Smooth muscle cell (in vitro differentiated cells): ENCODE data around the gene STARD13. TPM values are rescaled to one million over a fixed set of nuclear protein-coding genes. Genes with fewer than 3 reads are reported as not detected.

Experiments used
- DNase-seq: peaks from one replicate; lab custom pipeline; 2025; ENCODE audit not compliant: unreplicated experiment; lab: John Stamatoyannopoulos, UW
- H2AFZ ChIP-seq: fragments of 200-600 bp; sonication (generic); 2 replicates; pipeline ENCODE4 v1.6.0; 2016; ENCODE audit warnings: antibody characterized with exemption, low read depth, mild to moderate bottlenecking
- H3F3A ChIP-seq: fragments of 200-600 bp; sonication (generic); 2 replicates; pipeline ENCODE4 v1.6.0; 2017; ENCODE audit warnings: antibody characterized with exemption, low read depth
- H3K27ac ChIP-seq: fragments of 200-600 bp; sonication (generic); 2 replicates; pipeline ENCODE4 v1.5.1; 2016; ENCODE audit warnings: low read depth, mild to moderate bottlenecking
- H3K27me3 ChIP-seq: fragments of 200-600 bp; sonication (generic); 2 replicates; pipeline ENCODE4 v1.6.1; 2016; ENCODE audit warnings: low read depth, mild to moderate bottlenecking
- H3K36me3 ChIP-seq: fragments of 200-600 bp; sonication (generic); 2 replicates; pipeline ENCODE4 v1.5.1; 2016; ENCODE audit warnings: low read depth
- H3K4me1 ChIP-seq: fragments of 200-600 bp; sonication (generic); 2 replicates; pipeline ENCODE4 v1.5.1; 2016; ENCODE audit warnings: low read depth
- H3K4me2 ChIP-seq: fragments of 200-600 bp; sonication (generic); 2 replicates; pipeline ENCODE4 v1.6.0; 2016; ENCODE audit warnings: mild to moderate bottlenecking
- H3K4me3 ChIP-seq: fragments of 200-600 bp; sonication (generic); 2 replicates; pipeline ENCODE4 v1.5.1; 2016; ENCODE audit warnings: mild to moderate bottlenecking
- H3K79me2 ChIP-seq: fragments of 200-600 bp; sonication (generic); 2 replicates; pipeline ENCODE4 v1.6.0; 2016; ENCODE audit warnings: low read depth, mild to moderate bottlenecking
- H3K9ac ChIP-seq: fragments of 200-600 bp; sonication (generic); 2 replicates; pipeline ENCODE4 v1.6.0; 2016; ENCODE audit warnings: low read depth
- H3K9me3 ChIP-seq: fragments of 200-600 bp; sonication (generic); replicated peaks from 2 replicates; pipeline ENCODE4 v1.5.1; 2016; ENCODE audit warnings: low read depth
- H4K20me1 ChIP-seq: fragments of 200-600 bp; sonication (generic); 2 replicates; pipeline ENCODE4 v1.6.0; 2016; ENCODE audit warnings: low read depth
- WGBS: methylation state at CpG from one replicate; pipeline ENCODE4 v1.1.7; 2016; ENCODE audit warnings: low lambda C conversion rate; 5-methylcytosine and 5-hydroxymethylcytosine counted together
- polyA plus RNA-seq: library from polyadenylated mRNA; unstranded; fragments of >200 nt; fragmentation: Nextera tagmentation; extraction: Ambion mirVana; gene quantifications from 2 replicates; pipeline ENCODE4 v1.2.1, GENCODE V29; 2016
- total RNA-seq: library from RNA; depleted of rRNA; stranded (reverse); fragments of >200 nt; gene quantifications from 2 replicates; pipeline ENCODE4 v1.2.3, GENCODE V29; 2014
- TF ChIP-seq, protein P1 (sequence below): fragments of 200-600 bp; sonication (generic); IDR thresholded peaks from 2 replicates; pipeline ENCODE4 v1.5.1; 2017; ENCODE audit warnings: borderline replicate concordance, mild to moderate bottlenecking, antibody characterized with exemption; ENCODE audit not compliant: insufficient read depth, poor library complexity, severe bottlenecking

Gene STARD13
- total and polyA plus RNA-seq, 2 experiments from 2014 or later, result 12.4 to 18.8 TPM

DNA sequence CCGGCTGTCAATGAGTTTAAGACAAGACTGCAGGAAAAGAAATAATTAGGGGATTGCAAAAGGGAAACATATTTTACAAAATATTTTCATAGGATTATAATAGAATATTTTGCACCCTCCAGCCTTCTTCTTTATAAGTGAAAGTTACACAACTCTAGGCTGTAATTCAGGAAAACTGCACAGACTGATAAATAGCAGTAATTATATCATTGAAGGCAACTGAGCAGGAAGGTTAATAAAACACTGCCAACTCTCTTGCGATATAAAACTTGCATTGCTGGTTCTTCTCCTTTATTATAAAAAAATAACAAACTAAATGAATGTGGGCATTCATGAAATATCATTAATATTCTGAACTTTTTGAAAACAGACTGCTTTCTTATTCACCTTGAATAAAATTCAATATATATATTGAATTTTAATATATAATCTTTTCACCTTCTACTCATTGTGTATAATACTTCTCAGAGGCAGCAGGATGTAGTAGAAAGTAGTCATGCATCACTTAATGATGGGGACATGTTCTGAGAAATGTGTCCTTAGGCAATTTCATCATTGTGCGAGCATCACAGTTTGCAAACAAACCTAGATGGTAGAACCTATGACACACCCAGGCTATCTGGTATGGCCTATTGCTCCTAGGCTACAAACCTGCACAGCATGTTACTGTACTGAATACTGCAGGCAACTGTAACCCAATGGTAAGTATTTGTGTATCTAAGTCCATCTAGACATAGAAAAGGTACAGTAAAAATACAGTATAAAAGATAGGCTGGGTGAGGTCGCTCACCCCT, 24.9 kb upstream of the STARD13 start:
- Histone ChIP-seq H3K4me2 (no peak overlapping the region), H3K4me3 (no peak overlapping the region), H3K9me3 (no peaks in the 10 kb centered on the region), H2AFZ (no peak overlapping the region), H3K36me3 (no peaks in the 10 kb centered on the region), H4K20me1 (no peaks in the 10 kb centered on the region), H3K79me2 (no peaks in the 10 kb centered on the region), H3K4me1 (no peaks in the 10 kb centered on the region), H3K27ac (no peak overlapping the region), H3F3A (no peaks in the 10 kb centered on the region), H3K27me3 (no peaks in the 10 kb centered on the region), H3K9ac (no peak overlapping the region)
- WGBS, result 91% methylated on average over 4 of the region's 4 CpGs
- TF ChIP-seq, protein P1, sequence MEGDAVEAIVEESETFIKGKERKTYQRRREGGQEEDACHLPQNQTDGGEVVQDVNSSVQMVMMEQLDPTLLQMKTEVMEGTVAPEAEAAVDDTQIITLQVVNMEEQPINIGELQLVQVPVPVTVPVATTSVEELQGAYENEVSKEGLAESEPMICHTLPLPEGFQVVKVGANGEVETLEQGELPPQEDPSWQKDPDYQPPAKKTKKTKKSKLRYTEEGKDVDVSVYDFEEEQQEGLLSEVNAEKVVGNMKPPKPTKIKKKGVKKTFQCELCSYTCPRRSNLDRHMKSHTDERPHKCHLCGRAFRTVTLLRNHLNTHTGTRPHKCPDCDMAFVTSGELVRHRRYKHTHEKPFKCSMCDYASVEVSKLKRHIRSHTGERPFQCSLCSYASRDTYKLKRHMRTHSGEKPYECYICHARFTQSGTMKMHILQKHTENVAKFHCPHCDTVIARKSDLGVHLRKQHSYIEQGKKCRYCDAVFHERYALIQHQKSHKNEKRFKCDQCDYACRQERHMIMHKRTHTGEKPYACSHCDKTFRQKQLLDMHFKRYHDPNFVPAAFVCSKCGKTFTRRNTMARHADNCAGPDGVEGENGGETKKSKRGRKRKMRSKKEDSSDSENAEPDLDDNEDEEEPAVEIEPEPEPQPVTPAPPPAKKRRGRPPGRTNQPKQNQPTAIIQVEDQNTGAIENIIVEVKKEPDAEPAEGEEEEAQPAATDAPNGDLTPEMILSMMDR, result no peak
- DNase-seq, result no peak

DNA sequence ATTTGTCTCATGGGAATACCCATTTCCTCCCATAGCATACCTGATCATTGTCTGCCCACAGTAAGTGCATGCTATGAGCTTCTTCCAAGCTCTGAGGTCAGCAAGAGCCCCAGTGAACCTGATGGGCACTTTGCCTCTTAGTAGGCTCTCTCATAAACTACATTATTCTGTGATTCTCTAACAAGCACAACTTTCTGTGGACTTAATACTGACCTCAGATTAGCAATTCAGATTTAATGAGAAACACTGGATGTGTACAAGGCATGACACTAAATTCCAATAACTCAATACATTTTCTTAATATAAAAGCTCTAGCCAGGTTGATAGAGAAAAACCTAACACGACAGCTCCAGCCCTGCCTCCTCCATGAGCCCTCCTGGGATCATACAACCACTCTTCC, 23.3 kb upstream of the STARD13 start:
- Histone ChIP-seq H3K79me2 (no peaks in the 10 kb centered on the region), H3K4me3 (no peak overlapping the region), H4K20me1 (no peaks in the 10 kb centered on the region), H3K9me3 (no peaks in the 10 kb centered on the region), H3K36me3 (no peaks in the 10 kb centered on the region), H3K27ac (no peak overlapping the region), H3K27me3 (no peaks in the 10 kb centered on the region), H3K9ac (no peak overlapping the region), H3K4me2 (no peak overlapping the region), H2AFZ (no peak overlapping the region), H3F3A (no peaks in the 10 kb centered on the region), H3K4me1 (no peaks in the 10 kb centered on the region)
- no peak for DNase-seq
- TF ChIP-seq, protein P1, result no peak
- WGBS, result 94% methylated on average over 1 of the region's 1 CpG

GRCh38 chr13:33307843-33308242, 22.3 kb upstream of the STARD13 start:
- Histone ChIP-seq H3F3A (no peaks in the 10 kb centered on the region), H4K20me1 (no peaks in the 10 kb centered on the region), H3K27ac (no peak overlapping the region), H3K9me3 (no peaks in the 10 kb centered on the region), H3K4me1 (no peaks in the 10 kb centered on the region), H3K4me2 (no peak overlapping the region), H2AFZ (no peak overlapping the region), H3K79me2 (no peaks in the 10 kb centered on the region), H3K4me3 (no peak overlapping the region), H3K36me3 (no peaks in the 10 kb centered on the region), H3K9ac (no peak overlapping the region), H3K27me3 (no peaks in the 10 kb centered on the region)
- TF ChIP-seq, protein P1, result no peak
- no peak for DNase-seq
- WGBS, result 71% methylated on average over 1 of the region's 1 CpG
